HG02610 (cell line): ENCODE data around the gene GPR17.

ENCODE experiments used
- ATAC-seq: cut with Tn5 transposase; IDR thresholded peaks from one replicate; pipeline ENCODE4 v1.9.1; 2021; ENCODE audit warnings: mild to moderate bottlenecking, moderate library complexity; ENCODE audit not compliant: unreplicated experiment

Gene GPR17

GRCh38 chr2:127640082-127641072 is 5.6 kb upstream of the GPR17 start:
- ATAC-seq, result peak; percentile 38

- ATAC-seq, result no peak
Measured at GRCh38 chr2:127641133-127641532, 4.8 kb upstream of the GPR17 start.

- no peak for ATAC-seq
Measured at GRCh38 chr2:127641846-127642507, 4.0 kb upstream of the GPR17 start.

GRCh38 chr2:127642706-127643438 is 3.1 kb upstream of the GPR17 start:
- no peak for ATAC-seq

GRCh38 chr2:127643439-127644065 is 2.4 kb upstream of the GPR17 start:
- no peak for ATAC-seq

- ATAC-seq, result no peak
Measured at GRCh38 chr2:127644066-127645025, 1.6 kb upstream of the GPR17 start.

GRCh38 chr2:127645026-127645394 is 943 bp upstream of the GPR17 start:
- ATAC-seq, result no peak

- no peak for ATAC-seq
Measured at GRCh38 chr2:127646487-127647241, 711 bp downstream of the GPR17 start.

GRCh38 chr2:127647242-127648190 is 1.6 kb downstream of the GPR17 start:
- ATAC-seq, result no peak

- no peak for ATAC-seq
Measured at GRCh38 chr2:127648321-127648720, 2.4 kb downstream of the GPR17 start.

GRCh38 chr2:127649100-127649611 is 3.2 kb downstream of the GPR17 start:
- no peak for ATAC-seq

GRCh38 chr2:127649684-127650040 is 3.7 kb downstream of the GPR17 start:
- ATAC-seq, result peak; percentile 56

GRCh38 chr2:127650041-127650784 is 4.3 kb downstream of the GPR17 start:
- no peak for ATAC-seq

GRCh38 chr2:127650785-127651380 is 4.9 kb downstream of the GPR17 start:
- ATAC-seq, result no peak

GRCh38 chr2:127651381-127651809 is 5.4 kb downstream of the GPR17 start:
- ATAC-seq, result no peak

- ATAC-seq, result no peak
Measured at GRCh38 chr2:127651971-127652550, 6.1 kb downstream of the GPR17 start.
